GM23248 (cell line): ENCODE results near the gene CERKL. TPM values are rescaled to one million over a fixed set of nuclear protein-coding genes. Genes with fewer than 3 reads are reported as not detected.

Experiments used
- DNase-seq: peaks from one replicate; pipeline ENCODE4 v3.0.0-alpha.2; 2015
- H2AFZ ChIP-seq: fragments of 200-600 bp; sonication (generic); 2 replicates; pipeline ENCODE4 v1.6.1; 2016; ENCODE audit warnings: antibody characterized with exemption
- H3F3A ChIP-seq: fragments of 200-600 bp; sonication (generic); 2 replicates; pipeline ENCODE4 v1.6.1; 2016; ENCODE audit warnings: mild to moderate bottlenecking, antibody characterized with exemption, mixed run types; ENCODE audit not compliant: insufficient read depth
- H3K27ac ChIP-seq: fragments of 200-600 bp; sonication (generic); 2 replicates; pipeline ENCODE4 v1.5.1; 2016; ENCODE audit warnings: mild to moderate bottlenecking
- H3K27me3 ChIP-seq: fragments of 200-600 bp; sonication (generic); replicated peaks from 2 replicates; pipeline ENCODE4 v1.6.1; 2016; ENCODE audit warnings: mild to moderate bottlenecking; ENCODE audit not compliant: insufficient read depth
- H3K36me3 ChIP-seq: fragments of 200-600 bp; sonication (generic); 2 replicates; pipeline ENCODE4 v1.6.1; 2016; ENCODE audit warnings: low read depth, mild to moderate bottlenecking
- H3K4me1 ChIP-seq: fragments of 200-600 bp; sonication (generic); 2 replicates; pipeline ENCODE4 v1.6.1; 2016; ENCODE audit warnings: mild to moderate bottlenecking; ENCODE audit not compliant: insufficient read depth
- H3K4me2 ChIP-seq: fragments of 200-600 bp; sonication (generic); one replicate; pipeline ENCODE4 v1.6.1; 2016; ENCODE audit warnings: mild to moderate bottlenecking; ENCODE audit not compliant: unreplicated experiment
- H3K4me3 ChIP-seq: fragments of 200-600 bp; sonication (generic); 2 replicates; pipeline ENCODE4 v1.5.1; 2016; ENCODE audit warnings: mild to moderate bottlenecking
- H3K79me2 ChIP-seq: fragments of 200-600 bp; sonication (generic); 2 replicates; pipeline ENCODE4 v1.6.1; 2016; ENCODE audit warnings: mild to moderate bottlenecking; ENCODE audit not compliant: insufficient read depth
- H3K9ac ChIP-seq: fragments of 200-600 bp; sonication (generic); 2 replicates; pipeline ENCODE4 v1.6.1; 2016; ENCODE audit warnings: mild to moderate bottlenecking
- H3K9me2 ChIP-seq: fragments of 200-600 bp; sonication (generic); 2 replicates; pipeline ENCODE4 v1.6.1; 2016; ENCODE audit warnings: mixed run types, mild to moderate bottlenecking, moderate library complexity; ENCODE audit not compliant: insufficient read depth
- H3K9me3 ChIP-seq: fragments of 200-600 bp; sonication (generic); one replicate; pipeline ENCODE4 v1.6.1; 2017; ENCODE audit warnings: low read depth
- H4K20me1 ChIP-seq: fragments of 200-600 bp; sonication (generic); 2 replicates; pipeline ENCODE4 v1.6.0; 2016; ENCODE audit not compliant: insufficient read depth
- EZH2 ChIP-seq: fragments of 200-600 bp; sonication (generic); IDR thresholded peaks from 2 replicates; pipeline ENCODE4 v1.6.1; 2018; ENCODE audit warnings: antibody characterized with exemption, mild to moderate bottlenecking; ENCODE audit not compliant: insufficient read depth, poor library complexity, severe bottlenecking
- EZH2phosphoT487 ChIP-seq: fragments of 200-600 bp; sonication (generic); IDR thresholded peaks from 2 replicates; pipeline ENCODE4 v1.6.1; 2018; ENCODE audit warnings: antibody characterized with exemption, moderate library complexity, mild to moderate bottlenecking, low read depth; ENCODE audit not compliant: insufficient read depth
- WGBS, 2 experiments: methylation state at CpG; one replicate each; pipeline ENCODE4 v1.1.6; 2015 to 2017; ENCODE audit warnings: low lambda C conversion rate in 2 of 2, low coverage in 1 of 2; ENCODE audit errors: missing lambda C conversion rate in 2 of 2; 5-methylcytosine and 5-hydroxymethylcytosine counted together
- in situ Hi-C: fragments of 300-500 bp; cut with MboI; formaldehyde crosslinking; loops from 2 replicates; pipeline ENCODE4 v1.15.0; 2020
- polyA plus RNA-seq: library from polyadenylated mRNA; unstranded; fragments of >200 nt; fragmentation: Nextera tagmentation; extraction: Ambion mirVana; gene quantifications from 2 replicates; pipeline ENCODE4 v1.2.1, GENCODE V29; 2016
- total RNA-seq: library from RNA; depleted of rRNA; stranded (reverse); fragments of >200 nt; shearing (Covaris generic); gene quantifications from 2 replicates; pipeline ENCODE4 v1.2.3, GENCODE V29; 2014

The CERKL gene
- total and polyA plus RNA-seq, 2 experiments from 2014 or later = 5.2 TPM; not detected in 1

DNA sequence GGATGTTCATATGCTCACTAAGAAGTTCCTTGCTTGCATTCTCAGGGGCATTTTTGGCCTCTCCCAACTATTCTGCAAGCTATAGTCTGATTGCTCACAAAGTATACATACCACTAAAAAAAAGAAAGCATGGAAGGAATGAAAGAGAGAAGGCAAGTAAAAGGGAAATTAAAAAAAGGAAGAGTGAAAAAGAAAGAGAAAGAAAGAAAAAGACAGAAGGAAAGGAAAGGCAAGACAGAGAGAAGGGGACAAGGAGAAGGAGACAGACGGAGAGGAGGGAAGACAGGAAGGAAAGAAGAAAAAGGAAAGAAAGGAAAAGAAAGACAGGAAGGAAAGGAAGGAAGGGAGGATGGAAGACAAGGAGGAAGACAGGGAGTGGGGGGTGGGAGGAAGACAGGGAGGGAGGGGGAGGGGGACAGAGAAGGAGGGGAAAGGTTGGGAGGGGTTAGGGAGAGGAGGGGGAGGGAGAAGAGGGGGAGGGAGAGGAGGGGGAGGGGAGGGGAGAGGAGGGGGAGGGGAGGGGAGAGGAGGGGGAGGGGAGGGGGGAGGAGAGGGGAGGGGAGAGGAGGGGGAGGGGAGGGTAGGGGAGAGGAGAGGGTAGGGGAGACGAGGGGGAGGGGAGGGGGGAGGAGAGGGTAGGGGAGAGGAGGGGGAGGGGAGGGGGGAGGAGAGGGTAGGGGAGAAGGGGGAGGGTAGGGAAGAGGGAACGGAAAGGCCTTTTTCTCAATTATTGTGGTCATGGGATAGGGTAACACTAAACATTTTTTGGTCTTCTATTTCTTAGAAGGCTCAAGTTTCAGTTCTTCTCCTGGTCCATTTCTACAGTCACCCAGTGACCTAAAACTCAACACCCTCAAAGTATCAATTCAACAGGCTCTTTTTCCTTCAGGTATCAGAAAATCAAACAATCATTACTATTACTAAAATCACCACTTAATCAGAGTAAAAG lies 50.7 kb downstream of the CERKL start:
- no peak overlapping the region for H3K4me2 ChIP-seq
- no peaks in the 10 kb centered on the region for H3K4me1 ChIP-seq
- 26 to 77% methylated on average over 2 of the region's 3 CpGs for WGBS, 2 experiments
- TF ChIP-seq EZH2phosphoT487 = no peak
- TF ChIP-seq EZH2 = no peak
- H3K79me2 ChIP-seq = no peaks in the 10 kb centered on the region
- no peaks in the 10 kb centered on the region for H4K20me1 ChIP-seq
- H3K27ac ChIP-seq = no peak overlapping the region
- no peaks in the 10 kb centered on the region for H3K9me3 ChIP-seq
- DNase-seq = no peak
- H3F3A ChIP-seq = no peaks in the 10 kb centered on the region
- no peak overlapping the region for H3K4me3 ChIP-seq
- no peak overlapping the region for H3K9ac ChIP-seq
- H3K36me3 ChIP-seq = no peaks in the 10 kb centered on the region
- H3K9me2 ChIP-seq = no peaks in the 10 kb centered on the region
- no peaks in the 10 kb centered on the region; the same call in 1 of the 2 replicates for H3K27me3 ChIP-seq
- in situ Hi-C loops = no loop called here
- H2AFZ ChIP-seq = no peak overlapping the region

GRCh38 chr2:181602017-181602416 lies 54.9 kb downstream of the CERKL start:
- Histone ChIP-seq H4K20me1 (no peaks in the 10 kb centered on the region), H3K9ac (no peak overlapping the region), H2AFZ (no peak overlapping the region), H3K9me3 (no peaks in the 10 kb centered on the region), H3K4me1 (no peaks in the 10 kb centered on the region), H3K4me3 (no peak overlapping the region), H3K36me3 (no peaks in the 10 kb centered on the region), H3K9me2 (no peaks in the 10 kb centered on the region), H3K27me3 (no peaks in the 10 kb centered on the region; the same call in 1 of the 2 replicates), H3F3A (no peaks in the 10 kb centered on the region), H3K4me2 (no peak overlapping the region), H3K27ac (no peak overlapping the region), H3K79me2 (no peaks in the 10 kb centered on the region)
- in situ Hi-C loops = no loop called here
- TF ChIP-seq EZH2 (no peak), EZH2phosphoT487 (no peak)
- DNase-seq = no peak
- 70 to 72% methylated on average over 1 of the region's 1 CpG for WGBS, 2 experiments

- TF ChIP-seq EZH2 (no peak), EZH2phosphoT487 (no peak)
- Histone ChIP-seq H4K20me1 (no peaks in the 10 kb centered on the region), H3F3A (no peaks in the 10 kb centered on the region), H3K36me3 (no peaks in the 10 kb centered on the region), H3K4me3 (no peak overlapping the region), H3K4me1 (no peaks in the 10 kb centered on the region), H3K27me3 (peaks cover 16% of the 10 kb centered on the region; the same call in 1 of the 2 replicates), H3K9me3 (no peaks in the 10 kb centered on the region), H2AFZ (no peak overlapping the region), H3K9me2 (no peaks in the 10 kb centered on the region), H3K27ac (no peak overlapping the region), H3K79me2 (no peaks in the 10 kb centered on the region), H3K9ac (no peak overlapping the region), H3K4me2 (no peak overlapping the region)
- no peak for DNase-seq
- in situ Hi-C loops = no loop called here
- 15 to 36% methylated on average over 1 of the region's 1 CpG for WGBS, 2 experiments
These were observed 60.3 kb downstream of the CERKL start for GRCh38 chr2:181596556-181596955.

DNA sequence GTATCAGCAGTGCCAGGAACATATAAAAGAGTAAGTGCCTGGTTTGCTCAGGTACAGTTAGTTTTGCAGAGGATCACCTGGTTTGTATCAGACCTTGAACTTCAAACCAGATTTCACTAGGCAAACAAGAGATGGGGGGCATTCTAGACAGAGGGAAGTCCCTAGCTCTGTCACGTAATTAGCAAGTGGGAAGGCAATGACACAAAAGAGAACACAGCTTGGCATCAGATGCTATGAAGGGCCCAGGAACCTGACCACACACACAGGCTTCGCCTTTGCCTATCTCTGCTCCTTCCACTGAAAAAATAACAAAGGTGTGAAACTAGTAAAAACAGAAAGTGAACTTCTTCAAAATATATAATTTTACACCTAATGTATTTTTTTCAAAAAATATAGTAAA lies 62.6 kb downstream of the CERKL start:
- no peaks in the 10 kb centered on the region for H3K79me2 ChIP-seq
- no peak for TF ChIP-seq EZH2phosphoT487

More for the DNA sequence above, 62.6 kb downstream of the CERKL start:
- H3K9me3 ChIP-seq = no peaks in the 10 kb centered on the region
- H3K27ac ChIP-seq = no peak overlapping the region
- no peak overlapping the region for H3K4me3 ChIP-seq
- no peaks in the 10 kb centered on the region for H3K9me2 ChIP-seq
- no peak overlapping the region for H3K9ac ChIP-seq
- no peak overlapping the region for H3K4me2 ChIP-seq
- DNase-seq = no peak
- no peak overlapping the region for H2AFZ ChIP-seq
- H3K36me3 ChIP-seq = no peaks in the 10 kb centered on the region
- H3K27me3 ChIP-seq = peaks cover 21% of the 10 kb centered on the region; the same call in 1 of the 2 replicates
- in situ Hi-C loops = no loop called here
- no peaks in the 10 kb centered on the region for H3F3A ChIP-seq
- no peaks in the 10 kb centered on the region for H4K20me1 ChIP-seq
- 14 to 24% methylated on average over 2 of the region's 2 CpGs for WGBS, 2 experiments
- no peaks in the 10 kb centered on the region for H3K4me1 ChIP-seq
